HG02884 (cell line): ENCODE results near the gene ACTN4.

Source experiments
- ATAC-seq: cut with Tn5 transposase; IDR thresholded peaks from one replicate; pipeline ENCODE4 v1.9.1; 2021; ENCODE audit warnings: mild to moderate bottlenecking, moderate library complexity; ENCODE audit not compliant: unreplicated experiment

ACTN4 gene

GRCh38 chr19:38660724-38661123, 13.3 kb downstream of the ACTN4 start:
- ATAC-seq = no peak

GRCh38 chr19:38661136-38661535, 13.7 kb downstream of the ACTN4 start:
- no peak for ATAC-seq

GRCh38 chr19:38661996-38662395, 14.5 kb downstream of the ACTN4 start:
- ATAC-seq = no peak

- ATAC-seq = no peak
Measured at GRCh38 chr19:38662537-38663155, 15.2 kb downstream of the ACTN4 start.

- no peak for ATAC-seq
Measured at GRCh38 chr19:38663156-38663651, 15.8 kb downstream of the ACTN4 start.

GRCh38 chr19:38663957-38664502, 16.6 kb downstream of the ACTN4 start:
- ATAC-seq = no peak

- ATAC-seq = no peak
Measured at GRCh38 chr19:38664503-38665211, 17.2 kb downstream of the ACTN4 start.

GRCh38 chr19:38665219-38665931, 17.9 kb downstream of the ACTN4 start:
- ATAC-seq = no peak

GRCh38 chr19:38665950-38666662, 18.7 kb downstream of the ACTN4 start:
- ATAC-seq = no peak

- ATAC-seq = no peak
Measured at GRCh38 chr19:38666663-38667511, 19.4 kb downstream of the ACTN4 start.

GRCh38 chr19:38667661-38668171, 20.3 kb downstream of the ACTN4 start:
- ATAC-seq = no peak

- ATAC-seq = no peak
Measured at GRCh38 chr19:38669552-38669951, 22.1 kb downstream of the ACTN4 start.

GRCh38 chr19:38670921-38671398, 23.5 kb downstream of the ACTN4 start:
- ATAC-seq = no peak

GRCh38 chr19:38671654-38672053, 24.2 kb downstream of the ACTN4 start:
- no peak for ATAC-seq

GRCh38 chr19:38673030-38673429, 25.6 kb downstream of the ACTN4 start:
- ATAC-seq = no peak

GRCh38 chr19:38674388-38675171, 27.1 kb downstream of the ACTN4 start:
- no peak for ATAC-seq

GRCh38 chr19:38675611-38676010, 28.2 kb downstream of the ACTN4 start:
- no peak for ATAC-seq

GRCh38 chr19:38676023-38676877, 28.8 kb downstream of the ACTN4 start:
- ATAC-seq = no peak
